GM23248 (cell line): ENCODE results near the gene BLCAP.

ENCODE experiments used
- EZH2 ChIP-seq: fragments of 200-600 bp; sonication (generic); IDR thresholded peaks from 2 replicates; pipeline ENCODE4 v1.6.1; 2018; ENCODE audit warnings: antibody characterized with exemption, mild to moderate bottlenecking; ENCODE audit not compliant: insufficient read depth, poor library complexity, severe bottlenecking
- EZH2phosphoT487 ChIP-seq: fragments of 200-600 bp; sonication (generic); IDR thresholded peaks from 2 replicates; pipeline ENCODE4 v1.6.1; 2018; ENCODE audit warnings: antibody characterized with exemption, moderate library complexity, mild to moderate bottlenecking, low read depth; ENCODE audit not compliant: insufficient read depth

GRCh38 chr20:37523911-37524700 is 3.6 kb downstream of the BLCAP start:
- TF ChIP-seq EZH2 (no peak), EZH2phosphoT487 (no peak)
